NCI-H1417 treated with DMSO at 0.1 percent for 48 hours (cell line): ENCODE results near the gene CDK15.

Experiments
- DNase-seq: peaks from one replicate; lab custom pipeline; 2025; lab: John Stamatoyannopoulos, UW

CDK15 gene

DNA sequence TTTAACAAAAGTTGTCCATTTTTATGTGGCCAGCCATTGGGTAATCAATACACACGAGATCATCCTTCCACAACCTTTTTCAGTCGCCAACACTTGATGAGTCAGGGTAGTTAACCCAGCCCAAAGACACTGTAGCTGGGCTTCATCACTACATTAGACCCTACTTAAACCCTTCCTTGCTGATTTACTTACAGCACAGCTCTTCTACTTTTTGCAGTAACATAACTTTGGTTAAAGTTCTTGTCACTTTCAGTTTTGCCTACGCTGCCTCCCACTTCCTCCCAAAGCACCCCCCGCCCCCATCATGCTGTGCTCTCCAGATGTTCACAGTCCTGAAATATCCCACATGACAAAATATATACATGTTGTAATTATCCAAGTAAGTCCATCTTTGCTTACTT lies 103.6 kb downstream of the CDK15 start:
- DNase-seq, result no peak

DNA sequence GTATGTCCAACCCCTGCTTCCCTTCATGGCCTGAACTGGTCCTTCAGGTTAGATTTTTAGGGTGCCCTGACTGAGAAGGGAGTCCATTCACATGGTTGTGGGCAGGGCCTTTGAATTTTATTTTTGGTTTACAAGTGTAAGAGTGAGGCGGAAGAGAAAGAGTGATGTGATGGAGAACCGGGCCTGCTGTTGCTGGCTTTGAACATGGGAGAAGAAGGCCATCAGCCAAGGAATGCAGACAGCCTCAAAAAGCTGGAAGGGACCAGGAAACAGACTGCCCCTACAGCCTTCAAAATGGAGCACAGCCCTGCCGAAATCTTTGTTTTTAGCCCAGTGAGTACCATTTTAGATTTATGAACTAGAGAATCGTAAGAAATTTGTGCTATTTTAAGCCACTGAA lies 105.0 kb downstream of the CDK15 start:
- no peak for DNase-seq

DNA sequence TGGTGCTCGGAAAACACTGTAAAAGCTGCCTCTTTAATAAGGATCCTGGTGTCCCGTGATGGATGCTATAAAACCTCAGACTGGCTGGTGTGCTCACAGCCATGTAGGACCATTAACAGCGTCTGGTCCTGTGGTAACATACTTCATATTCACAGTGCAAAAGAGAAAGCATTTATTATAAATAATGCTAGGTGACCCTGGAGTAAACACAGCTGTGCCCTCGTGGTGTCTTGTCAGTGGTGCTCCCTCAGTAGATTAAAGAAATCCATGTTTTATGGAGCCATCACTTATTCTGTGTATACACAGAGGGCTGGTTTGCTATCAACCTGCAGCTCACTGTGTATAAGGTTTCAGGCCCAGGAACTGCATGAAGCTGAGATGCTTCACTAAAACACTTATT lies 106.9 kb downstream of the CDK15 start:
- no peak for DNase-seq

DNA sequence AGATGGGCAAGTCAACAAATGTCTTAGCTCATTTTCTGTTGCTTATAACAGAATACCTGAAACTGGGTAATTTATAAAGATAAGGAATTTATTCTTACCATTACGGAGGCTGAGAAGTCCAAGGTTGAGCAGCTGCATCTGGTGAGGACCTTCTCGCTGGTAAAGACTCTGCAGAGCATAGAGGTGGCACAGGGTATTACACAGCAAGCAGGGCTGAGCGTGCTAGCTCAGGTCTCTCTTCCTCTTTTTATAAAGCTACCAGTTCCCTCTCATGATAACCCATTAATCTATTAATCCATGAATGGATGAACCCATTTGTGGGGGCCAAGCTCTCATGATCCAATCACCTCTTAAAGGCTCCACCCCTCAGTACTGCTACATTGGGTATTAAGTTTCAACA lies 109.1 kb downstream of the CDK15 start:
- DNase-seq, result no peak

DNA sequence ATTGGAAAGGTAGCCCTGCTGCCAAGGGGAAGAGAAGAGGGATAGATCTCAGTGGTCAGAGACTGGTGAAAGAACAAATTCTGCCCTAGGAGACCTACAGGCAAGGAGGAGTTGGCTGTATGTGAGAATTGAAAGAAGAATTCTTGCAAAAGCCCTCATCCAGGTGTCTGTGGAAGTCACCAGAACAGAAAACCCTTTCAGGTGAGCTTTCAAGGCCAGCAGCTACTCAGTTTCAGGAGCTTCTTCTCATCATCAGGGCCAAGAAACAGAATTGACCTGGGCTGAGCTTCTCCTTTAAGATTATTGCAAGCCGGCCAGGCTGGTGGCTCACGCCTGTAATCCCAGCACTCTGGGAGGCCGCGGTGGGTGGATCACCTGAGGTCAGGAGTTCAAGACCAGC lies 110.2 kb downstream of the CDK15 start:
- no peak for DNase-seq

- no peak for DNase-seq
Measured at GRCh38 chr2:201918616-201919307, 112.4 kb downstream of the CDK15 start.

- DNase-seq, result no peak
Measured at GRCh38 chr2:201919308-201919634, 112.9 kb downstream of the CDK15 start.

- no peak for DNase-seq
Measured at GRCh38 chr2:201923436-201924328, 117.3 kb downstream of the CDK15 start.

GRCh38 chr2:201924453-201924852 lies 118.1 kb downstream of the CDK15 start:
- DNase-seq, result no peak

GRCh38 chr2:201925056-201925455 lies 118.7 kb downstream of the CDK15 start:
- no peak for DNase-seq

DNA sequence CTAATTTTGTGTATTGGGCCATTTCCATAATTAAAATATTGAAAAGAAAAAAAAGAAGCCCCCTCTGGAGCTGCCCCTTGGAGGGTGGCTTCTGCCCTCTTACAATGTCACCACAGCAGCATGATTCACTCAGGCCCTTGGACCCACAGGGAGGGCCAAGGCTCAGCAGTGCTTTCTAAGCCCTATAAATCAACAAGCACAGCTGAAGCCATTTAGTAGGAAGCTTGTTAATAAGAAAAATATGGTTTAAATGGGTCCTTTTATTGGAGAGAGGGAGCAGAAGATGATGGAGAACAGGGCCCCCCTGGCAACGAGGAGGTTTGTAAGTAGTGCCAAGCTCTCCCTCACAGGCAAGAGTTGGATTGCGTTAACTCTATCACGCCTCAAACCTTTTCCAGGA lies 119.7 kb downstream of the CDK15 start:
- no peak for DNase-seq

- DNase-seq, result no peak
Measured at GRCh38 chr2:201928363-201928762, 122.0 kb downstream of the CDK15 start.

- DNase-seq, result peak; percentile 67
Measured at GRCh38 chr2:201929281-201930026, 123.1 kb downstream of the CDK15 start.

- no peak for DNase-seq
Measured at GRCh38 chr2:201930043-201930442, 123.7 kb downstream of the CDK15 start.

GRCh38 chr2:201930831-201931230 lies 124.5 kb downstream of the CDK15 start:
- DNase-seq, result no peak

GRCh38 chr2:201931475-201931874 lies 125.1 kb downstream of the CDK15 start:
- DNase-seq, result no peak

DNA sequence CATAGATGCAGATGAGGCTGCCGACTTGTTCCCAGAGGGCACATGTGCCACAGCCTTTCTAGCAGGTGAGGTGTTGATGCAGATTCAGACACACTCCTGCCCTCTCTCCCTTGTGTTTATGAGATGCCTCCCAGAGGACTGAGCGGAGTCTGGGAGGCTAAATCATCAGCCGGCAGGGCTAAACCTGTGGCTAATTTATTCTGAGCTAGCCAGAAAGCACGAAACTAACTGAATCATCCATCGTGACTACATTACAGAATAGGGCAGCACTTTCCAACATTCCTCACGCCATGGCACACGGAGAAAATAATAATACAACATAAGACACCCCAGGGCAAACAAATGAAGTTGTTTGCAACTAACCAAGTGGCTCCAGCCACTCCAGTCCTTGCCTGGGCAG lies 125.6 kb downstream of the CDK15 start:
- no peak for DNase-seq

- DNase-seq, result no peak
Measured at GRCh38 chr2:201932511-201932910, 126.2 kb downstream of the CDK15 start.

- no peak for DNase-seq
Measured at GRCh38 chr2:201933792-201934237, 127.5 kb downstream of the CDK15 start.

DNA sequence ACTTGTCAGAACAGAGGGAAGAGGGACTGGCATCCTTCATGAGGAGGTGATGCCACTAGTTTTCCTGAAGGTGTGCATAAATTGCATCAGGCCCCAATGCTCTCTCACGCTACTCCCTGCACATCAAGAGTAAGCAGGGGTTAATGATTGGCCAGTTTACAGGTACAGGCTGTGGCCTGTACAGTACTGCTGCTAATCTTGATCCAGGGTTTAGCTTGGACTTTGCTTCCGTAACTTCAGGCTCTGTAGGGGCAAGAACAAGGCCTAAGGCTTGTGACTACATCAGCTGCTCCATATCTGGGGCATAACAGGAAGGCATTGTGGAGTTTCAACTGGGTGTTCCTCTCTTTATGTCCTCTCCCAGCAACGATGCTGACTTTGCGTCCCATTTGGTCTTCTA lies 130.5 kb downstream of the CDK15 start:
- no peak for DNase-seq

- DNase-seq, result no peak
Measured at GRCh38 chr2:201937343-201937742, 131.0 kb downstream of the CDK15 start.

DNA sequence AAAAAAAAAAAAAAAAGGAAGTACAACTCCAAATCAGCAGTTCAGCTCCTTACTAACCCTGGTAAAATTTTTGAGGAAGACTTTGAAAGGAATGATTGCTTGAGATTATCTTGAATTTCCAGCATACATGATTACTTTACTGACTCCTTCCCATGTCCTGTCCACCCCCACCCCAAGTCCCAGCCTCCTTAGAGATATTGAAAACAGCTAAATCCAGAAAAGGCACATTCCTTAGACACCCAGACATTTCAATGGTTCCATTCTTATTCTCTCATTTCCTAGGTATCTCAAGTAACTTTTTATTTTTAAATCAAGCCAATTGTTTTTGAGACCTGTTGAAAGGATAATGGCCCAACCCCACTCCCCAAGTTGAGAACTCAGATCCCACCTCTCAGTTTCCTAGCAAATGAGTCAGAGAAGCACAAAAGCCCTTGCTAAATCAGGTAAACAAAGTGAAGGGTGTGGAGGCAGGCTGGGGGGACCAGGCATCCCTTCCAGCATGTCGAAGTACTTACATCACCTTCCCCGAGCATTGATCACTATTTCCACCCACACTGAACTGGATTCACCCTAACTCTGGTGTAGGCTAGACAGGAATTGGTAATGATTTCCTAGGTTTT lies 131.9 kb downstream of the CDK15 start:
- DNase-seq, result no peak
